Lower leg skin (tissue), 3 donors: Measurements from ENCODE around the gene ZNF514.

Experiments
- CTCF ChIP-seq, 3 donors: fragments of 450-650 bp; IDR thresholded peaks; one replicate each; pipeline ENCODE4 v1.5.1; 2016; ENCODE audit warnings: antibody characterized with exemption in 3 of 3, mild to moderate bottlenecking in 3 of 3, moderate library complexity in 2 of 3
- POLR2A ChIP-seq, 2 donors: fragments of 450-650 bp; IDR thresholded peaks; one replicate each; pipeline ENCODE4 v1.6.1; 2016 to 2017; ENCODE audit warnings: antibody characterized with exemption in 2 of 2, mild to moderate bottlenecking in 1 of 2, moderate library complexity in 1 of 2

DNA sequence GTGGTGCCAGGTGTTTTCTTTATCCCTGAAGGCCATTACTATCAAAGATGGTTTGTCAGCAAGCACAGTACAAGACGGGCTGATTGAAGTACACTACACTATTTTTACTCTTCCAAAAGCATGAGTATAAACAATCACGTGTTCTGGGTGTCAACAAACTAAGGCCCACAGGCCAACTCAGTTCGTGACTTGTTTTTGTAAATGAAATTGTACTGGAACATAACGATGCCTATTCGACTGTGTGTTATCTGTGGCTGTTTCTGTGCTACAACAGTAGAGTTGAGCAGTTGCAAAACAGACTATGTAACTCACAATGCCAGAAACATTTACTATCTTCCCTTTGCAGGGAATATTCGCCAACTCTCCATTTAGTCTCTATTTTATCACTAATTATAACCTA, 50.4 kb downstream of the ZNF514 start:
- no peak for TF ChIP-seq POLR2A (IDR thresholded peaks at IDR 0.05)
- TF ChIP-seq CTCF (IDR thresholded peaks at IDR 0.05), result no peak
